Adipose tissue (tissue), 3 donors: ENCODE data around the gene PTPN5. TPM values are rescaled to one million over a fixed set of nuclear protein-coding genes. Genes with fewer than 3 reads are reported as not detected.

ENCODE experiments used
- H3K27ac ChIP-seq: one replicate; pipeline ENCODE4 v1.5.1; 2013; ENCODE audit warnings: low read depth, low read length
- WGBS, 3 donors: extraction: QIAGEN DNeasy Blood & Tissue Kit; methylation state at CpG; one replicate each; pipeline ENCODE4 v1.1.7; 2013; 5-methylcytosine and 5-hydroxymethylcytosine counted together
- polyA plus RNA-seq, 3 donors: library from polyadenylated mRNA; stranded (reverse); fragments of 200-250 nt; gene quantifications; one replicate each; pipeline ENCODE4 v1.2.3, GENCODE V29; 2013
- donor health status: healthy with polysubstance abuse.
- donor health status: Bipolar disorder and iron deficiency.
- donor health status: healthy.

The PTPN5 gene
- polyA plus RNA-seq, 3 donors, result 0.16 to 1.8 (median 0.74) TPM

GRCh38 chr11:18775492-18776292 is 15.9 kb downstream of the PTPN5 start:
- no peak overlapping the region for H3K27ac ChIP-seq
- WGBS, 3 donors, result 39 to 57% (median 51%) methylated on average over 16 of the region's 16 CpGs

GRCh38 chr11:18774801-18775200 is 16.8 kb downstream of the PTPN5 start:
- H3K27ac ChIP-seq, result no peak overlapping the region
- WGBS, 3 donors, result 70 to 79% (median 77%) methylated on average over 7 of the region's 7 CpGs

- WGBS, 3 donors, result 63 to 83% (median 81%) methylated on average over 3 of the region's 3 CpGs
- H3K27ac ChIP-seq, result no peak overlapping the region
Measured at GRCh38 chr11:18773681-18774080, 17.9 kb downstream of the PTPN5 start.

GRCh38 chr11:18773104-18773503 is 18.5 kb downstream of the PTPN5 start:
- no peak overlapping the region for H3K27ac ChIP-seq
- 71 to 76% (median 74%) methylated on average over 8 of the region's 8 CpGs for WGBS, 3 donors

- 68 to 76% (median 71%) methylated on average over 5 of the region's 5 CpGs for WGBS, 3 donors
- H3K27ac ChIP-seq, result no peak overlapping the region
Measured at GRCh38 chr11:18772211-18772610, 19.4 kb downstream of the PTPN5 start.

GRCh38 chr11:18771266-18772035 is 20.1 kb downstream of the PTPN5 start:
- WGBS, 3 donors, result 73 to 89% (median 87%) methylated on average over 13 of the region's 13 CpGs
- no peak overlapping the region for H3K27ac ChIP-seq

GRCh38 chr11:18770479-18771125 is 21.0 kb downstream of the PTPN5 start:
- H3K27ac ChIP-seq, result no peak overlapping the region
- 71 to 74% (median 71%) methylated on average over 11 of the region's 11 CpGs for WGBS, 3 donors

- WGBS, 3 donors, result 37 to 43% (median 42%) methylated on average over 7 to 8 of the region's 8 CpGs
- H3K27ac ChIP-seq, result no peak overlapping the region
Measured at GRCh38 chr11:18769802-18770456, 21.7 kb downstream of the PTPN5 start.

GRCh38 chr11:18768978-18769377 is 22.6 kb downstream of the PTPN5 start:
- WGBS, 3 donors, result 72 to 83% (median 74%) methylated on average over 5 of the region's 5 CpGs
- no peak overlapping the region for H3K27ac ChIP-seq

GRCh38 chr11:18768472-18768901 is 23.1 kb downstream of the PTPN5 start:
- WGBS, 3 donors, result 55 to 64% (median 61%) methylated on average over 4 of the region's 4 CpGs
- H3K27ac ChIP-seq, result no peak overlapping the region

- 84 to 94% (median 92%) methylated on average over 2 of the region's 2 CpGs for WGBS, 3 donors
Measured at GRCh38 chr11:18766015-18766414, 25.6 kb downstream of the PTPN5 start.

GRCh38 chr11:18765554-18765953 is 26.0 kb downstream of the PTPN5 start:
- 44 to 61% (median 57%) methylated on average over 6 of the region's 6 CpGs for WGBS, 3 donors
- H3K27ac ChIP-seq, result no peak overlapping the region

More at GRCh38 chr11:18766015-18766414, 25.6 kb downstream of the PTPN5 start:
- no peak overlapping the region for H3K27ac ChIP-seq

- 78 to 87% (median 82%) methylated on average over 11 of the region's 11 CpGs for WGBS, 3 donors
- H3K27ac ChIP-seq, result no peak overlapping the region
Measured at GRCh38 chr11:18761741-18762140, 29.9 kb downstream of the PTPN5 start.

GRCh38 chr11:18761144-18761543 is 30.5 kb downstream of the PTPN5 start:
- 80 to 90% (median 84%) methylated on average over 3 of the region's 3 CpGs for WGBS, 3 donors
- no peak overlapping the region for H3K27ac ChIP-seq

GRCh38 chr11:18757811-18758210 is 33.8 kb downstream of the PTPN5 start:
- WGBS, 3 donors, result 23 to 47% (median 43%) methylated on average over 3 of the region's 3 CpGs

GRCh38 chr11:18756889-18757288 is 34.7 kb downstream of the PTPN5 start:
- H3K27ac ChIP-seq, result no peak overlapping the region
- 83 to 91% (median 88%) methylated on average over 2 of the region's 2 CpGs for WGBS, 3 donors

More at GRCh38 chr11:18757811-18758210, 33.8 kb downstream of the PTPN5 start:
- H3K27ac ChIP-seq, result no peak overlapping the region

- 47 to 76% (median 49%) methylated on average over 5 of the region's 5 CpGs for WGBS, 3 donors
- no peak overlapping the region for H3K27ac ChIP-seq
Measured at GRCh38 chr11:18754308-18754707, 37.3 kb downstream of the PTPN5 start.

- WGBS, 3 donors, result 50 to 66% (median 55%) methylated on average over 3 of the region's 3 CpGs
- H3K27ac ChIP-seq, result no peak overlapping the region
Measured at GRCh38 chr11:18752502-18752901, 39.1 kb downstream of the PTPN5 start.
